ENCODE measurements around the gene RPS21. TPM values are rescaled to one million over a fixed set of nuclear protein-coding genes. Genes with fewer than 3 reads are reported as not detected.
A peak's percentile ranks its signal among the peaks of the same experiment; 100 is the strongest.

RPS21 gene
- total and polyA plus RNA-seq, 2 of the 13 experiments (the other 11 are each of a cell fraction or from before 2014, with no cell fraction given), result 2,647 to 11,063 TPM

- no peak for TF ChIP-seq THAP9 (CRISPR knock-in tag; IDR thresholded peaks at IDR 0.05; ENCODE audit: borderline replicate concordance)
- no peak for TF ChIP-seq ZMYM2 (CRISPR knock-in tag; IDR thresholded peaks at IDR 0.05)
- TF ChIP-seq RBM22 (optimal IDR thresholded peaks at IDR 0.05; ENCODE audit: low read length), result peak; percentile 86
- TF ChIP-seq POLR2A (IDR thresholded peaks at IDR 0.05; ENCODE audit: insufficient read depth in 1 of 2, low read depth in 2 of 2, low read length in 2 of 2), result peak in 1 of 2 experiments; percentile 56; a peak in 3 of 4 replicates
- no peak for TF ChIP-seq GATAD2A (CRISPR knock-in tag; IDR thresholded peaks at IDR 0.05)
- TF ChIP-seq ZNF619 (CRISPR knock-in tag; IDR thresholded peaks at IDR 0.05), result no peak
- no peak for TF ChIP-seq MEF2D (CRISPR knock-in tag; IDR thresholded peaks at IDR 0.05)
- no peak for TF ChIP-seq ADNP (CRISPR knock-in tag; IDR thresholded peaks at IDR 0.05)
- TF ChIP-seq ZBTB1 (CRISPR knock-in tag; IDR thresholded peaks at IDR 0.05; ENCODE audit: borderline replicate concordance), result no peak
- no peak for TF ChIP-seq ZNF607 (CRISPR knock-in tag; IDR thresholded peaks at IDR 0.05; ENCODE audit: borderline replicate concordance)
- TF ChIP-seq AGO1 (IDR thresholded peaks at IDR 0.05; ENCODE audit: low read depth, low read length, poor library complexity, severe bottlenecking), result peak; percentile 70
Measured at GRCh38 chr20:62390317-62391164, 3.6 kb downstream of the RPS21 start (continued).

All from HepG2 (cell line).